ENCODE measurements around the gene WDR48.
A peak's percentile ranks its signal among the peaks of the same experiment; 100 is the strongest.

DNA sequence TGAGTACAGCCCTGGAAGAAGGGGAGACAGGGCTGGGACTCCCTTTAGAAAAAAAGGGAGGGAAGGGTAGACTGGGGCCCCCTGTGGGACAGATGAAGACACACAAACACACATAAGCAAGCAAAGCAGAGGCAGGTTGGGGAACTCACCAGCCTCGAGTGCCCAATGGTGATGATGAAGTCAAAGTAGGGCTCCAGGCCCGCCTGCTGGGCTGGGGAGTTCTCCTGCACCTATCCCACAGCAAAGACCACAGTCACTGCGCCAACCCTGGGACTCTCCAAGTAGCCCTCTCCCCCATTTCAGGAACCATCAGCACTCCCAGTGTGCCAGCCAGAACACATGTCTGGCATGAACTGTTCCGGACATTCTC lies 51.5 kb downstream of the WDR48 start:
- no peak for TF ChIP-seq EZH2 (IDR thresholded peaks at IDR 0.05; ENCODE audit: borderline replicate concordance, low read depth, low read length, severe bottlenecking)
- TF ChIP-seq, protein P1, sequence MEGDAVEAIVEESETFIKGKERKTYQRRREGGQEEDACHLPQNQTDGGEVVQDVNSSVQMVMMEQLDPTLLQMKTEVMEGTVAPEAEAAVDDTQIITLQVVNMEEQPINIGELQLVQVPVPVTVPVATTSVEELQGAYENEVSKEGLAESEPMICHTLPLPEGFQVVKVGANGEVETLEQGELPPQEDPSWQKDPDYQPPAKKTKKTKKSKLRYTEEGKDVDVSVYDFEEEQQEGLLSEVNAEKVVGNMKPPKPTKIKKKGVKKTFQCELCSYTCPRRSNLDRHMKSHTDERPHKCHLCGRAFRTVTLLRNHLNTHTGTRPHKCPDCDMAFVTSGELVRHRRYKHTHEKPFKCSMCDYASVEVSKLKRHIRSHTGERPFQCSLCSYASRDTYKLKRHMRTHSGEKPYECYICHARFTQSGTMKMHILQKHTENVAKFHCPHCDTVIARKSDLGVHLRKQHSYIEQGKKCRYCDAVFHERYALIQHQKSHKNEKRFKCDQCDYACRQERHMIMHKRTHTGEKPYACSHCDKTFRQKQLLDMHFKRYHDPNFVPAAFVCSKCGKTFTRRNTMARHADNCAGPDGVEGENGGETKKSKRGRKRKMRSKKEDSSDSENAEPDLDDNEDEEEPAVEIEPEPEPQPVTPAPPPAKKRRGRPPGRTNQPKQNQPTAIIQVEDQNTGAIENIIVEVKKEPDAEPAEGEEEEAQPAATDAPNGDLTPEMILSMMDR (IDR thresholded peaks at IDR 0.05; ENCODE audit: borderline replicate concordance, extremely low read depth, low read length, poor library complexity, severe bottlenecking): peak; percentile 20
